Skeletal muscle satellite cell (primary cell): ENCODE data around the gene PRR32. TPM values are rescaled to one million over a fixed set of nuclear protein-coding genes. Genes with fewer than 3 reads are reported as not detected.
"Not testable (repeated sequence)": the region's sequence is repeated elsewhere in the genome, so short reads cannot be mapped to it uniquely, and the experiment has no call there.

Source experiments
- H3K27me3 ChIP-seq: 2 replicates; pipeline ENCODE4 v1.7.0; 2013; ENCODE audit warnings: low read length; ENCODE audit not compliant: control insufficient read depth, insufficient read depth
- H3K36me3 ChIP-seq: 2 replicates; pipeline ENCODE4 v1.7.0; 2013; ENCODE audit warnings: mild to moderate bottlenecking, control low read depth, low read length; ENCODE audit not compliant: insufficient read depth
- H3K4me1 ChIP-seq: 2 replicates; pipeline ENCODE4 v1.7.0; 2013; ENCODE audit warnings: low read length; ENCODE audit not compliant: control insufficient read depth, insufficient read depth
- H3K4me2 ChIP-seq: 2 replicates; pipeline ENCODE4 v1.7.0; 2013; ENCODE audit warnings: mild to moderate bottlenecking, low read length
- H3K4me3 ChIP-seq: 2 replicates; pipeline ENCODE4 v1.7.0; 2013; ENCODE audit warnings: low read length
- H3K9ac ChIP-seq: 2 replicates; pipeline ENCODE4 v1.7.0; 2013; ENCODE audit warnings: mild to moderate bottlenecking, low read depth, low read length, moderate library complexity
- H3K9me3 ChIP-seq: replicated peaks from 2 replicates; pipeline ENCODE4 v1.7.0; 2013; ENCODE audit warnings: mild to moderate bottlenecking, control low read depth, low read length
- total RNA-seq: library from RNA; depleted of rRNA; stranded (reverse); fragments of >200 nt; gene quantifications from 2 replicates; pipeline ENCODE4 v1.2.3, GENCODE V29; 2012; rRNA removed

The PRR32 gene, protein sequence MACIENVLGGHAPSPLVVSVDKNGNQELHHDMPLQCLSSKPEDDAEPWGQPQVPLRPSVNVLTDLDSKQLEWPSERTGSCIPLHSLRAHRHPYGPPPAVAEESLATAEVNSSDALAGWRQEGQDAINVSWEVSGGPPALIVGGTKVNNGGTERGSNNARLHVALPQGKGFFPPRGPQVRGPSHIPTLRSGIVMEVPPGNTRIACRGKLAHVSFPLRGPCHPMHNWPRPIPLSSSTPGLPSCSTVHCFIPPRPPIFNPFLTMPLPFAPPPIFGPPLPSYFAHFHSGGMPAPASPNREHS
- not detected in 2 replicates for total RNA-seq

DNA sequence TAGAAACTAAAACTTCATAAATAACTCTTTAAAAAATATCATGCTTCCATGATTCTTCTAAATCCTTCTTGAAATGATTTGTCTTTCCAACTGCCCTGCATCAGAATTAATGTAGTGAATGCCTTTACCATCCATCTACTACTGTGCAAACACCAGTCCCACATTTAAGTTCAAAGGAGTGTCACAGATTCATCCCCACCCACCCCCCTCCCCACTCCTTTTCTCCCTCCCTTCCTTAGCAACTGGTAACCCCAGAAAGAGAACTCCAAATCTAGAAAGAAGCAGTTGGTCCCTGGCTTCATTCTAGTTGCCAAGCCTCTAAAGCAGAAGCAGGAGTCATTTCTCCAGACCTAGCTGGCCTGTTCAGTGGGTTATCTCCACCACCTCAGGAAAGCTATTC lies at the start of gene PRR32:
Gene PRR32, plus strand, starts transcription at position 301 of the 400 bp plus-strand sequence. CDS start 115 bp downstream, outside the sequence.
- Histone ChIP-seq H3K4me1 (no peaks in the 10 kb centered on the region), H3K9ac (no peak within 1 kb of the TSS), H3K27me3 (no peaks in the 10 kb centered on the region), H3K9me3 (no peaks in the 10 kb centered on the region), H3K36me3 (no peaks in the 10 kb centered on the region), H3K4me3 (no peak within 1 kb of the TSS), H3K4me2 (no peak within 1 kb of the TSS)

DNA sequence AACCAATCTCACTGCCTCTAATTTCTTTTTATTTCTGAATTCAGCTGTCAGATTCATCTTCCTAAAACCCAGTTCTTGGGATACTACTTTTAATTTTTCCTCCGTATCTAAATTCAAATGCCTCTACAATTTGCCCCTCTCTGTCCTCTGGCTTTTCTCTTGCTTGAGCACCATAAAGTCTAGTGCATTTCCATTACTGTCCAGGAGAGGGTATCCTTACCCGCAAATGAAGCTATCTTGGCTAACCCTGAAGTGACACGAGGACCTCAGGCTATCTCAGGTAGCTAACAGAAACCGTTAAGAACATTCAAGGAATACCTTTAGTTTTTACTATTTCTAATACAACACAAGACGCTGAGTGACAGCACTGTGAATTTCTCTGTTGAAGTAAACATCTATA lies 49.4 kb upstream of the PRR32 start:
- Histone ChIP-seq H3K9me3 (no peaks in the 10 kb centered on the region), H3K9ac (no peak overlapping the region), H3K27me3 (no peaks in the 10 kb centered on the region), H3K36me3 (no peaks in the 10 kb centered on the region), H3K4me1 (no peaks in the 10 kb centered on the region), H3K4me3 (no peak overlapping the region), H3K4me2 (no peak overlapping the region)

DNA sequence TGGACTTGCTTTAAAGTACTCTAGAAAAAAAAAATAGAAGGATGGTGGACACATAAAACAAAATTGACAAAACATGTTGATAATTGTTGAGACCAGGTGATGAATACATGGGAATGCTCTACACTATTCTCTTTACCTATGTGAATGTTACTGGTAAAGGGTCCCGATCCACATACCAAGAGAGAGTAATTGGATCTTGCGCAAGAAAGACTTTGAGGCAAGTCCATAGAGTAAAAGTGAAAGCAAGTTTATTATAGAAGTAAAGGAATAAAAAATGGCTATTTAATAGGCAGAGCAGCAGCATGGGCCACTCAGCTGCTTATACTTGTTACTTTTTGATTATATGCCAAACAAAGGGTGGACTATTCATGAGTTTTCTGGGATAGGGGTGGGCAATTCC lies 34.0 kb upstream of the PRR32 start:
- H3K4me1 ChIP-seq: no peaks in the 10 kb centered on the region
- no peaks in the 10 kb centered on the region for H3K36me3 ChIP-seq
- no peak overlapping the region for H3K4me3 ChIP-seq
- H3K9ac ChIP-seq: no peak overlapping the region
- H3K4me2 ChIP-seq: no peak overlapping the region
- H3K9me3 ChIP-seq: peaks cover 3% of the 10 kb centered on the region
- no peaks in the 10 kb centered on the region for H3K27me3 ChIP-seq

DNA sequence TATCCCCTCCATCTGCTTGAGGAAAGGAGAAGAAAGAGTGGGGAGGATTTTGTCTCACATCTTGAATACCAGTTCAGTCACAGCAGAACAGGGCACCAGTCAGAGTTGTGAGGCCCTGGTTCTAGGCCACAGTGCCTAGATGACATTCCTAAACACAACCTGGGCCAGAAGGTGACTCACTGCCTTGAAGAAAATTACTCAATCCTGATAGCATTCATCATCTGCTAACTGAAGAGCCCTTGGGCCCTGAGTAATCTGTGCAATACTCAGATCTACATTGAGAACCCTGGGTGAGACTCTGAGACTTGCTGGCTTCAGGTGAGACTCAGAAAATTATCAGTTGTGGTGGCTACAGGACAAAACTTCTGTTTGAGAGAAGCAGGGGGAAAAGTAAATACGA lies 20.5 kb upstream of the PRR32 start:
- no peaks in the 10 kb centered on the region for H3K9me3 ChIP-seq
- no peak overlapping the region for H3K4me3 ChIP-seq
- no peak overlapping the region for H3K4me2 ChIP-seq
- H3K36me3 ChIP-seq: no peaks in the 10 kb centered on the region
- no peaks in the 10 kb centered on the region for H3K27me3 ChIP-seq
- no peaks in the 10 kb centered on the region for H3K4me1 ChIP-seq
- no peak overlapping the region for H3K9ac ChIP-seq

DNA sequence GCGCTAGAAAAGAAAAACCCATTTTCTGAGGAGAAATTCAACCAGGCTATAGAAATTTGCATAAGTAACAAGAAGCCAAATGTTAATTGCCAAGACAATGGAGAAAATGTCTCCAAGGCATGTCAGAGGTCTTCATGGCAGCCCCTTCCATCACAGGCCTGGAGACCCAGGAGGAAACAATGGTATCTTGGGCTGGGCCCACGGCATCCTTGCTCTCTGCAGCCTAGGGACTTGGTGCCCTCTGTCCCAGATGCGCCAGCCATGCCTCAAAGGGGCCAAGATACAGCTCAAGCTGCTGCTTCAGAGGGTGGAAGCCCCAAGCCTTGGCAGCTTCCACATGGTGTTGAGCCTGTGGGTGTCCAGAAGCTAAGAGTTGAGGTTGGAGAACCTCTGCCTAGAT lies 12.7 kb upstream of the PRR32 start:
- not testable (repeated sequence) for H3K9ac ChIP-seq, H3K9me3 ChIP-seq, H3K4me2 ChIP-seq, H3K36me3 ChIP-seq, H3K27me3 ChIP-seq, H3K4me1 ChIP-seq, H3K4me3 ChIP-seq

DNA sequence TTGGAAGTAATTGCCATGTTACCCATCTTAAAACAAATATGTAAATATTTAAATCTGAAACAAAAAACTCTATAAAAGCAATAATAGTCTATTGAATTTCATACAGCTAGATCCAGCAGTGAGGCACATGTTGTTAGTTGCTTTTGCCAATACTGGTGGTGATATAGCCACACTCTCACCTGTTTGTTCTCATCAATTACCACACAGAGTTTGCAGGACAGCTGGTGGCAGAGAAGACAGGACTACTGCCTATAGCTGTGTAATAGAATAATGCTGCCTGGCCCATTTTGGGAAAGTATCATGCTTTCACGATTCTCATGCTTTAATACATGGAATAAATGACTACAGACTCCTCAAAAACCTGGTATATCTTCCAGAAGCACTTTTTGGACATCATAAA lies 3.7 kb upstream of the PRR32 start:
- H3K4me1 ChIP-seq: no peaks in the 10 kb centered on the region
- H3K4me2 ChIP-seq: no peak overlapping the region
- H3K4me3 ChIP-seq: no peak overlapping the region
- H3K36me3 ChIP-seq: no peaks in the 10 kb centered on the region
- no peaks in the 10 kb centered on the region for H3K27me3 ChIP-seq
- H3K9me3 ChIP-seq: no peaks in the 10 kb centered on the region
- no peak overlapping the region for H3K9ac ChIP-seq

DNA sequence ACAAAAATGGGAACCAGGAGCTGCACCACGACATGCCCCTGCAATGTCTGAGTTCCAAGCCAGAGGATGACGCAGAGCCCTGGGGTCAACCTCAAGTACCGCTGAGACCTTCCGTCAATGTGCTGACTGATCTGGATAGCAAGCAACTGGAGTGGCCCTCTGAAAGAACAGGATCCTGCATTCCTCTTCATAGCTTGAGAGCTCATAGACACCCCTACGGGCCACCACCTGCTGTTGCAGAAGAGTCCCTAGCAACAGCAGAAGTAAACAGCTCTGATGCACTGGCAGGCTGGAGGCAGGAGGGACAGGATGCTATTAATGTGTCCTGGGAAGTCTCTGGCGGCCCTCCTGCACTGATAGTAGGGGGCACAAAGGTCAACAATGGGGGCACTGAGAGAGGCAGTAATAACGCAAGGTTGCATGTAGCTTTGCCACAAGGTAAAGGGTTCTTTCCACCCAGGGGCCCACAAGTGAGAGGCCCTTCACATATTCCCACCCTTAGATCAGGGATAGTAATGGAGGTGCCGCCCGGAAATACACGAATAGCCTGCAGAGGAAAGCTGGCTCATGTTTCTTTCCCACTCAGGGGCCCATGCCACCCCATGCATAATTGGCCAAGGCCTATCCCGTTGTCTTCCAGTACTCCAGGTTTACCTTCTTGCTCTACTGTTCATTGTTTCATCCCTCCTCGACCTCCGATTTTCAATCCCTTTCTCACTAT lies 1.3 kb downstream of the PRR32 start:
- no peaks in the 10 kb centered on the region for H3K27me3 ChIP-seq
- H3K4me3 ChIP-seq: no peak overlapping the region
- no peak overlapping the region for H3K9ac ChIP-seq
- no peaks in the 10 kb centered on the region for H3K36me3 ChIP-seq
- H3K9me3 ChIP-seq: no peaks in the 10 kb centered on the region
- no peaks in the 10 kb centered on the region for H3K4me1 ChIP-seq
- no peak overlapping the region for H3K4me2 ChIP-seq

DNA sequence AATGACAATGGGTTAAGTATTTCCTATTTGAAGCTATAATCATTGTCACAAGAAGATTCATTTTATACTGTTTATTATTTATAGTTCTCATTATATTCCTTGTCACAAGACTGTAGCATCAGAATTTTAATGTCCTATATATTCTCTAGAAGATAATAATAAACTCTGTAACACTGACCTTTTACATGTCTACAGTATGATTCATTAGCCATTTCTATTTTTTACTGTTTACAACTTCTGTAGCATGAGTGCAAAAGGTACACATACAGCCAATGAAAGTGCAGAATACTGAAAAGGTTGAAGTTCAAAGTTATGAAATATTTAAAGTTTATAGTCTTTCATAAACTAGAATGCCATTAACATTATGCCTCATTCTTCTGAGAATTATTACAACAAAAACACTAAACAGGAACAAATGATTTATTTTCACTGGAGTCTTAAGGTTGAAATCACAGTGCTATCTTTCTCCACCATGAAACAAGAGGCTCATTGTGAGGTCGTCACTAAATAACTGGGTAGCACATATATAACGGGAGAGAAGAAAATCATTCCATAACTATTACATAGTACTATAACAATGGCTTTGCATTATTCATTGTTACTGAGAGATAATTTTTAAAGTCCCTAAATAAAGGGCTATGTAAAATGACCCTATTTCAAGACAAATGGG lies 4.9 kb downstream of the PRR32 start:
- H3K9ac ChIP-seq: no peak overlapping the region
- no peaks in the 10 kb centered on the region for H3K36me3 ChIP-seq
- no peak overlapping the region for H3K4me3 ChIP-seq
- no peaks in the 10 kb centered on the region for H3K4me1 ChIP-seq
- no peaks in the 10 kb centered on the region for H3K27me3 ChIP-seq
- no peak overlapping the region for H3K4me2 ChIP-seq
- H3K9me3 ChIP-seq: no peaks in the 10 kb centered on the region

DNA sequence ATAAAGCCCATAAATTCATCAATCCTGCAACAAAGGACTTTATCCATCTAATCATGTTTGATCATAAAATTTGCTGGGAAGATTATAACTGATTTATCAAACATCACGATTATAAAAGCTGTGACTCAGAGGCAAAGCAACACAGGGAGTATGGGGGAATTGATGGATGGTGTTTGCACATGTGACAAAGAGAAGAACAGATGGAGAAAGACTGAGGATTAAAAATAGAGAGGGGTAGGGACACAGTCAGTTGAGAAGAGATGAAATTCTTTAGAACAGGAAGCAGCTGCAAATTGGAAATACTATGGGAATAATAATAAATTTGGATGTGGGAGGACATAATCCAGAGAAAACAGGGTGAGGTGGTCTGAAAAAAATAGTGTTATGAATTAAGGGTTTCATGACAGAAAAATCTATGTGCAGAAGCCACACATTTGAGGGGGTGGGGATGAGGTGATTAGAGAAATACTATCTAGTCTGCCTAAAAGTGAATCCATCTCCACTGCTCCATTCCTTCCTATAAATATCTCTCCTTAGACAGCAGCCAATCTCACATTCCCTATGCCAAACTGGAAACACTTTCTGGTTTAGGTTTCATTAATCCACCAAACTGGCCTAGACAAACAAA lies 6.2 kb downstream of the PRR32 start:
- Histone ChIP-seq H3K9me3 (no peaks in the 10 kb centered on the region), H3K36me3 (no peaks in the 10 kb centered on the region), H3K27me3 (no peaks in the 10 kb centered on the region), H3K4me1 (no peaks in the 10 kb centered on the region), H3K4me3 (no peak overlapping the region), H3K9ac (no peak overlapping the region), H3K4me2 (no peak overlapping the region)

DNA sequence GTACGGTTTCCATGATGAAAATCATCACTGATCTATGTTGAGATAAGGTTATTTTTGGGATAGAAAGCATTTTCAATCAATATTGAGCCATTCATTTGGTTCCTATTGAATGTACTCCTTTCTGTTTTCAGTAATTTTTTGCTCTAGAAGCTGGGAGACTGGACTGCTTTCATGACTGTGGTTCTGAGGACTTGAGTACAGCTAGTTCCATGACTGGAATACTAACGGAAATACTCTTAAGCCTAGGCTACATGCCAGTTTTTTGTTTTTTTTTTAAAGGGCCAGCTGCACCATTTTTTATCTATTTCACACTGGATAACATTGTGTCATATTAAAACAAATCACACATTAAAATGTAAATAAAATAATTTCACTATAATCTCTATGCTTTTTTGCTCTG lies 16.7 kb downstream of the PRR32 start:
- Histone ChIP-seq H3K4me1 (no peaks in the 10 kb centered on the region), H3K9ac (no peak overlapping the region), H3K27me3 (no peaks in the 10 kb centered on the region), H3K4me3 (no peak overlapping the region), H3K36me3 (no peaks in the 10 kb centered on the region), H3K9me3 (no peaks in the 10 kb centered on the region), H3K4me2 (no peak overlapping the region)

DNA sequence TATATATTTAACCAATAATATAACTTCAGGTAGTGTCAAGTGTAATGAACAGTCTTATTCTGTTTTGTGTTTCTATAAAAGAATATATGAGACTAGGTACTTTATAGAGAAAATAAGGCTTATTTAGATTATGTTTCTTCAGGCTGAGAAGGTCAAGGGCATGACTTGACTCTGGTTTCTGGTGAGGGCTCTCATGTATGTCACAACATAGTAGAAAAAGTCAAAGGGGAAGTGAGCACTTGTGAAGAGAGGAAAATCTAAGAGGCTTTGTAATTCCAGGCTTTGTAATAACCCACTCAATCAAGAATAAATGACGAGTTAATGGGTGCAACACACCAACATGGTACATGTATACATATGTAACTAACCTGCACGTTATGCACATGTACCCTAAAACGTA lies 27.6 kb downstream of the PRR32 start:
- Histone ChIP-seq H3K4me2 (no peak overlapping the region), H3K9me3 (no peaks in the 10 kb centered on the region), H3K36me3 (no peaks in the 10 kb centered on the region), H3K4me1 (no peaks in the 10 kb centered on the region), H3K9ac (no peak overlapping the region), H3K27me3 (no peaks in the 10 kb centered on the region), H3K4me3 (no peak overlapping the region)
